IPS-NIHi11 (cell line): ENCODE results near the gene PROS1.
"Not testable (repeated sequence)": the region's sequence is repeated elsewhere in the genome, so short reads cannot be mapped to it uniquely, and the experiment has no call there.

Experiments
- DNase-seq: peaks from one replicate; pipeline ENCODE4 v3.0.0; 2012; ENCODE audit warnings: mixed read lengths, low spot score

Gene PROS1

DNA sequence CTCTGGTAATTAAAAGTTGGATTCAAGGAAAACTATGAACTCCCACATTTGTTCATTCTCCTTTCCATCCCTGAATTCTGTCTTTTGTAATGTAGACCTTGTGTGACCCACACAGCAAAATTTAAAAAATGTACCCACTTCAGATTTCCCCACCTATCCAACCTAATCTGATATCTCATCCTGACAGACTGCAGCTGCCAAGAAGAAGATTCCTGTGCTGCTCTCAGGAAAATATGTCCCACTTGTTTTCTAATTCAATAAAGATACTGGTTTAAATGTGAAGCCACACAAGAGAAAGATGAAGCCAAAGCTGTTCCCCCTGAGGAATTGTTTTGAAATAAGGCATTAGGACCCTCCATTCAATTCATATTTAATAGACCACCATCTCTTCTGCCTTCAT lies 100.3 kb downstream of the PROS1 start:
- not testable (repeated sequence) for DNase-seq

DNA sequence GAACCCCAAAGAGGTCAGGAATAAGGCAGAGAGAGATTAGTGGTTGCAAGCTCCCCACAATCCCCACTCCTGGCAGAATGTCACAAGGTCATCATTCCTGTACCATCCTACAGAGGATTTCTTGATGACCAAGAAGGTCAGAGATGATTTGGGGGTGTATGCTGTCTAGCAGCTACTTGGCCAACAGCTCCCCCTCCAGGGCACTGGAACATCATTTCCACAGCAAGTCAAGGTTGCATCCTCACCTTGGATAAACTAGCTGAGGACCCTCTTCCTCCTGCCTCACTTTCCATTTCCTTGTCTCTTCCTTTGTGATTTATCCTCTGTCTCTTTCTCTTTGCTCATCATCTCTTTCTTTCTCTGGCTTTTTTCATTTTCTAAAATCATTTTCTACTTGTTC lies 106.3 kb downstream of the PROS1 start:
- DNase-seq: no peak

DNA sequence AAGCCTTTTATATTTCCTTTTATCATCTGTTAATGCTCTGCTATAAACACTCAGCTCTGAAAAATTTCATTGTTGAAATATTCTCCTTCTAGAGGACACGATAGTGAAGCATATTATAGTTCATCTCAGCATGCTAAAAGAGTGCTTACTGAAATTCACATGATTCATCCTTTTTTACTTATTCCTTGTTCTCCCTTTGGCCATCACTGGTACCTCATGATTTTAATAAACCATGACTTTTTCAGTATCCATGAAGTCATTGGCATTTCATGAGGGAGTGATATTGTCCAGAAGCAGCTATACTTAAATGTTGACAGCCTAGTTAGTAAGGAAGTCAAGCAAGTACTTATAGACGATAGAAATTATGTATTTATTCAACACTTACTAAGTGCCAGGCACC lies 112.7 kb downstream of the PROS1 start:
- DNase-seq: no peak

DNA sequence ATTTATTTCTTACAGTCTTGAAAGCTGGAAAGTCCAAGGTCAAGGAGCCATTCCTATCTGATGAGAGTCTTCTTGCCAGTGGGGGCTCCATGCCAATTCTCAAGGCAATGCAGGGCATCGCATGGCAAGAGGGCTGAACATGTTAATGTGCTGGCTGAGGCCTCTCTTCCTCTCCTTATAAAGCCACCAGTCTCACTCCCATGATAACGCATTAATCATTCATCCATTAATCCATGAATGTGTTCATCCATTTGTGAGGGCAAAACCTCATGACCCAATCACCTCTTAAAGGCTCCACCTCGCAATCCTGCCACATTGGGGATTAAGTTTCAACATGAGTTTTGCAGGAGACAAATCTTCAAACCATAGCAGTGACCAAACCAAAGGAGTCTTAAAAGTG lies 118.3 kb downstream of the PROS1 start:
- no peak for DNase-seq

DNA sequence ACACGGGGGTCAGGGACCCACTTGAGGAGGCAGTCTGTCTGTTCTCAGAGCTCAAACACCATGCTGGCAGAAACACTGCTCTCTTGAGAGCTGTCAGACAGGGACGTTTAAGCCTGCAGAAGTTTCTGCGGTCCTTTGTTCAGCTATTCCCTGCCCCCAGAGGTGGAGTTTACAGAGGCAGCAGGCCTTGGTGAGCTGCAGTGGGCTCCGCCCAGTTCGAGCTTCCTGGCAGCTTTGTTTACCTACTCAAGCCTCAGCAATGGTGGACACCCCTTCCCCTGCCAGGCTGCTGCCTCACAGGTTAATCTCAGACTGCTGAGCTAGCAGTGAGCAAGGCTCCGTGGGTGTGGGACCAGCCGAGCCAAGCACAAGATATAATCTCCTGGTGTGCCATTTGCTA lies 121.5 kb downstream of the PROS1 start:
- not testable (repeated sequence) for DNase-seq

DNA sequence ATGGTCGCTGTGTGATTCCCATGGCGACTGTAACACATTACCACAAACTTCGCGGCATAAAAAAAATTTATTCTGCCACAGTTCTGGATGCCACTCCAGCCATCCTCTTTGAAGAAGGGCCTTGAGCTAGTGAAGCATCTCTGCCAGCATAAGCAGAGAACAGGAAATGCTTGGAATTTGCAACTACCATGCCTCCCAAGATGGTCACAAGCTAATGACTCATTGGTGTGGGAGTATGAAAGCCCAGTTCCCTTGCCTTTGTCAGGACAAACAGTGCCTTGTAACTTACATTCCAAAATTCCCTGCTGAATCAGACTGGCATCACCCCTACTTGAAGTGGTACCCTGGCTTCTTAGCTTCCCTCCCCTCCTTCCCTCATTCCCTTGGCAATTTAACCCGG lies 129.7 kb downstream of the PROS1 start:
- no peak for DNase-seq

DNA sequence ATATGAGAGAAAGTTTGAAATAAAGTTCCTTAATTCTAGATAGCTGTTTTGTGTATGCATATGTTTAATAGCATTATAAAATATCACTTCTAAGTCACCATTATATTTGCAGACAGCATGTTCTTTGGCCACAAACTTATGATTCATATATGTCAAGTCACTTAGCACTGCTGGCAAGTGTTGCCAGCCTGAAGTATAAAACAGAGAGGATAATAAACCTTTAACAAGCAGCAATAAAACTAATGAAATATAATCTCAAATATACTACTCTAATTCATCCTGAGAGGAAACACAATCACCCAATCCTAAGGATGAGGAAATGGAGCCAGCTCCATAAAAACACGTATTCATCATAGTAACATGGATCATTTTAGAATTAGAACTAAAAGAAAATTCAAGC lies 134.5 kb downstream of the PROS1 start:
- DNase-seq: not testable (repeated sequence)
